Endothelial cell (in vitro differentiated cells): Measurements from ENCODE around the gene PFDN4. TPM values are rescaled to one million over a fixed set of nuclear protein-coding genes. Genes with fewer than 3 reads are reported as not detected.

Source experiments
- DNase-seq: peaks from one replicate; pipeline ENCODE4 v3.0.0; 2021; ENCODE audit warnings: low spot score
- H3K27ac Mint-ChIP-seq: one replicate; pipeline ENCODE4 v1.8.0; 2021; ENCODE audit warnings: mixed read lengths, inconsistent platforms; ENCODE audit not compliant: unreplicated experiment
- H3K27me3 Mint-ChIP-seq: one replicate; pipeline ENCODE4 v1.8.0; 2021; ENCODE audit warnings: mild to moderate bottlenecking, moderate library complexity, mixed read lengths, inconsistent platforms; ENCODE audit not compliant: unreplicated experiment
- H3K36me3 Mint-ChIP-seq: one replicate; pipeline ENCODE4 v1.8.0; 2021; ENCODE audit warnings: mild to moderate bottlenecking, low read depth, mixed read lengths, inconsistent platforms; ENCODE audit not compliant: unreplicated experiment
- H3K4me1 Mint-ChIP-seq: one replicate; pipeline ENCODE4 v1.8.0; 2021; ENCODE audit warnings: mild to moderate bottlenecking, mixed read lengths, inconsistent platforms; ENCODE audit not compliant: unreplicated experiment
- H3K4me3 Mint-ChIP-seq: one replicate; pipeline ENCODE4 v1.8.0; 2021; ENCODE audit warnings: mild to moderate bottlenecking, mixed read lengths, inconsistent platforms; ENCODE audit not compliant: unreplicated experiment
- H3K9me3 Mint-ChIP-seq: one replicate; pipeline ENCODE4 v1.8.0; 2021; ENCODE audit warnings: mixed read lengths, inconsistent platforms; ENCODE audit not compliant: unreplicated experiment
- total RNA-seq: library from RNA; stranded (reverse); fragmentation: NEBNext Ultra II Directional; extraction: Animal tissue kit (Norgen Biotek cat#: 25700); gene quantifications from one replicate; pipeline ENCODE4 v1.2.1, GENCODE V29; 2021; ENCODE audit not compliant: unreplicated experiment
- TF ChIP-seq, protein P1 (sequence below): fragments of 200-600 bp; sonication (generic); IDR thresholded peaks from one replicate; pipeline ENCODE4 v1.5.0; 2021; ENCODE audit warnings: antibody characterized with exemption; ENCODE audit not compliant: unreplicated experiment

The PFDN4 gene
- total RNA-seq, 1 donor from 2014 or later = 43.7 TPM

DNA sequence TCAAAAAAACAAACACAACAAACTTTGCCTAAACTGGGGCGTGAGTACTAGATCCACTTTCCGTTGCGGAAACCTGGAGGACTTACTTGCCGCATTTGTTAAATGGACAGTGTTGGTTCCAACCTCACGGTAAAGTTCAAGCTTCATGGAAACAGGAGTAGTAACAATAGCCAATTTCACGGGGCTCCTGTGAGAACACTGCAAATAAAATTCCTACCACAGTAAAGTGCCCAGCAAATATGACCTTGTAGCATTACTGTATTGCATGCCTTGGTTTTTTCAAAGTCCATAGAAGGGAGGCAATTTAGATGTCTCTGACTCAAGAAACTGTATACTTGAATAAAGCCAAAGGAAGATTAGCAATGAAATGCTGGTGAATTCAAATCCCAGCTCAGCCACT lies 30.5 kb upstream of the PFDN4 start:
- Mint-ChIP-seq H3K27me3 (peaks cover 13% of the 10 kb centered on the region), H3K9me3 (no peaks in the 10 kb centered on the region), H3K36me3 (no peaks in the 10 kb centered on the region), H3K4me1 (peaks cover 6% of the 10 kb centered on the region), H3K4me3 (no peak overlapping the region), H3K27ac (no peak overlapping the region)
- TF ChIP-seq, protein P1, sequence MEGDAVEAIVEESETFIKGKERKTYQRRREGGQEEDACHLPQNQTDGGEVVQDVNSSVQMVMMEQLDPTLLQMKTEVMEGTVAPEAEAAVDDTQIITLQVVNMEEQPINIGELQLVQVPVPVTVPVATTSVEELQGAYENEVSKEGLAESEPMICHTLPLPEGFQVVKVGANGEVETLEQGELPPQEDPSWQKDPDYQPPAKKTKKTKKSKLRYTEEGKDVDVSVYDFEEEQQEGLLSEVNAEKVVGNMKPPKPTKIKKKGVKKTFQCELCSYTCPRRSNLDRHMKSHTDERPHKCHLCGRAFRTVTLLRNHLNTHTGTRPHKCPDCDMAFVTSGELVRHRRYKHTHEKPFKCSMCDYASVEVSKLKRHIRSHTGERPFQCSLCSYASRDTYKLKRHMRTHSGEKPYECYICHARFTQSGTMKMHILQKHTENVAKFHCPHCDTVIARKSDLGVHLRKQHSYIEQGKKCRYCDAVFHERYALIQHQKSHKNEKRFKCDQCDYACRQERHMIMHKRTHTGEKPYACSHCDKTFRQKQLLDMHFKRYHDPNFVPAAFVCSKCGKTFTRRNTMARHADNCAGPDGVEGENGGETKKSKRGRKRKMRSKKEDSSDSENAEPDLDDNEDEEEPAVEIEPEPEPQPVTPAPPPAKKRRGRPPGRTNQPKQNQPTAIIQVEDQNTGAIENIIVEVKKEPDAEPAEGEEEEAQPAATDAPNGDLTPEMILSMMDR = no peak
- DNase-seq = no peak

DNA sequence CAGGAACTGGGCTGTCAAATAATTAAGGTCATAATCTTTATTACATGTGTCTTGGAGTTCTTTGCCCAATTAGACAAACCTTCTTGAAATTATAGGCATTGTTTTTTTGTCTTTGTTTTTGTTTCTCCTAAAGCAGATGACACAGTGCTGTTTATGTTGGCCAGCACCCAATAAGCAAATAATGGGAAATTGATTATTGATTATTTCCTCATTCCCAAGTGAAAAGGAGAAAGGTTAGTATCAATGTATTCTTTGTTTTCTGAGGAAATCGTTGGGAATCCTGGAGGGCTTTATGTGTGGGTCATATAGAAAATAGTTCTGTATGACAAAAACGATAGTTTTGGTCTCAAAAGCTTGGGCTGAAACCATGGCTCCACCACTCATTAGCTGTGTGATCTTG lies 29.6 kb upstream of the PFDN4 start:
- TF ChIP-seq, protein P1 = no peak
- Mint-ChIP-seq H3K36me3 (no peaks in the 10 kb centered on the region), H3K4me3 (no peak overlapping the region), H3K27me3 (peaks cover 14% of the 10 kb centered on the region), H3K9me3 (no peaks in the 10 kb centered on the region), H3K4me1 (peaks cover 6% of the 10 kb centered on the region), H3K27ac (no peak overlapping the region)
- DNase-seq = no peak

DNA sequence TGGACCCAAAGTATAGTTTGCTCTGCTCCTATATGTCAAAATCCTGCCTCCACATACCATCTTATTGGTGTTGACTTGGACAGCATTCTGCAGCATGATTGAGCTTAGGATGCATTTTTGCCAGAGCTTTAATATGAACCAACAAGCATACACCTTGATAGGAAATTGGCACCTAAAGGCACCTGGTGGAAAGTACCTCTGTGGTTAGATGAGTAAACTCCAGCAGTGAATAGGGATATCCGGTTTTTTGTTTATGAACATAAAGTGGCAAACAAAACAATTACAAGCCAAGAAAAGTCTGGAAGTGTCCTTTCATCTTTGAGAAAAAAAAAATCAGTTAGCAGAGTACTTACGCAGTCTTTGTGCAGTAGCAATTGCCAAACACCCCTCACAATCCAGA lies 27.9 kb upstream of the PFDN4 start:
- Mint-ChIP-seq H3K4me1 (no peaks in the 10 kb centered on the region), H3K36me3 (no peaks in the 10 kb centered on the region), H3K27me3 (peaks cover 5% of the 10 kb centered on the region), H3K9me3 (no peaks in the 10 kb centered on the region), H3K4me3 (no peak overlapping the region), H3K27ac (no peak overlapping the region)
- no peak for DNase-seq
- TF ChIP-seq, protein P1 = no peak

DNA sequence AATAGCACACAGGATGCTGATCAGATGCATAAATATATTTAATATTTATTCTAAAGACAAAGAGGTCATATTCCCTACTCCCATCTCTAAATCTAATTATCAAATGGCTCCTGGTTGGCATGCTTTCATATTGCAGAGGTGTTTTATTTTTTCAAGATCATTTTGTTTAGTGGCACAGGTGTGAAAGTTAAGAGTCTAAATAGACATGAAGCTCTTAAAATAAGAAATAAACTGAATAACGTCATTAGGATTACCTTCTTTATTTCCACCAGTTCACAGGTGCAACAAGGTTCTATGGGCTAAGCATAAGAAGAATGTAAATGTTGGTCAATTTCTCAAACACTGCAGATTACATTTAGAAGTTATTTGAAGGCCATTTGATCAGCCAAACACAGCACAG lies 27.0 kb upstream of the PFDN4 start:
- Mint-ChIP-seq H3K4me1 (no peaks in the 10 kb centered on the region), H3K9me3 (no peaks in the 10 kb centered on the region), H3K4me3 (no peak overlapping the region), H3K36me3 (no peaks in the 10 kb centered on the region), H3K27me3 (peaks cover 4% of the 10 kb centered on the region), H3K27ac (no peak overlapping the region)
- DNase-seq = no peak
- TF ChIP-seq, protein P1 = no peak

DNA sequence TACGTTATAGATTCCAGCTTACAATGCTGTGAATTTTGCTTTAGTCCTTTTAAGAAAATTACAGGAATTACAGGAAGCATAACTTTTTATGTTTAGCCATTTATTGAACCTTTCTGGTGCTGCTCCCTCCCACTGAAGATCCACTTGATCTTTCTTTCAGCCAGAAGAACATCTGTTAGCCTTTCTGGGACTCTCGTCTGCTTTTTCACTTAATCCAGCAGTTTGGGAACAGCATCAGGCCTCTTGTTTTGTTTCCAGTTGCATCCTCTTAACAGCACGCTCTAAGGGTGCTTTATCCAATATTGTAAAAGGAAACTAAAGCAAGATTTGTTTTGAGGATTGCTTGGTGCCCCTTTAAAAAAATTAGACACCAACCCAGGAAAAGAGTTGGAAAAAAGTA lies 23.8 kb upstream of the PFDN4 start:
- Mint-ChIP-seq H3K4me3 (no peak overlapping the region), H3K4me1 (no peaks in the 10 kb centered on the region), H3K27ac (no peak overlapping the region), H3K36me3 (no peaks in the 10 kb centered on the region), H3K9me3 (no peaks in the 10 kb centered on the region), H3K27me3 (peaks cover 4% of the 10 kb centered on the region)
- TF ChIP-seq, protein P1 = no peak
- no peak for DNase-seq
